DMS 273 (cell line): ENCODE results near the gene HOXC13.

Experiments
- DNase-seq: peaks from one replicate; lab custom pipeline; 2025; ENCODE audit not compliant: unreplicated experiment; lab: John Stamatoyannopoulos, UW

Gene HOXC13

GRCh38 chr12:53969588-53970259 lies 31.1 kb downstream of the HOXC13 start:
- DNase-seq, result no peak

DNA sequence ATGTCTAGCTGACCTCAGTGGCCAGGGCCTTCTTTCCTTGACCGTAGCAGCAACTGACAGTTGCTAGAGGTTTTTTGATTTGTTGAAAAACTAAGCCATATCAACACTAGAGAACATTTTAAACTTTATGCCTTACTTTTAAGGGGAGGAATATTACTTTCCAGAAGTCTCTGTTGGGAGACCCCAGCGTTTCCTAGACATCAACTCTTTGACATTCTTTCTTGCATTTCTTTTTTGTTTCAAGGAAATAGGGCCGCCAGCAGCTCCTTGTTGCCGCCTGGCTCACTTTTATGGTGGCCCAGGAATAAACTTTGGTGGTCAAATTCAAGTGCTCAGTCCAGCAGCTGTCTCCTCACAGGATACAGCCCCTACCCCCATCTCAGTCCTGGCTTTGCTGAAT lies 31.8 kb downstream of the HOXC13 start:
- no peak for DNase-seq

- no peak for DNase-seq
Measured at GRCh38 chr12:53971129-53971528, 32.5 kb downstream of the HOXC13 start.

- no peak for DNase-seq
Measured at GRCh38 chr12:53971686-53972085, 33.1 kb downstream of the HOXC13 start.

DNA sequence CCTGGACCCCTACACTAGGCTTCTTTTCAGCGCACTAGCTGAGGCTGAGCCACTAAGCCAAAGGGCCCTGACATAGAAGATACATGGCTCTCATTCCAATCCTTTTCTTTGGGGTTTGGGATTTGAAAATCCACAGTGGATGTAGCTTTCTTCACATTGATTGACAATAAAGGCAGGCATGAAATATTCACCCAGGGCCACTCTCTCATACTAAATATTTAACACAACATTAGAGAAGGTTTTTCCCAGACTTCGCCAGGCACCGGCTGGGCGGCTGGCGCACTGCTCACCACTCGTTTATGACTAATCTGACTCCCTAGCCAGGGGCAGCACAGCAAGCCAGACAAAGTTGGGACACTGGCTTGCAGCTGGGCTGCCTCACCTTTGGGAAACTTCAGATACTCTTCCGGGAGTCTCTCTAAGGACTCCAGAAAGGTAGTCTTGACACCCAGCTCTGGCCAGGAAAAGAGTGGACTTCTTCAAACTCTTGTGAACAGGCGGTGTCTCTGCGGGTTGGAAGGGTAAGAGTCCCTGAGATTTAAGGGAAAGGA lies 33.6 kb downstream of the HOXC13 start:
- DNase-seq, result no peak

DNA sequence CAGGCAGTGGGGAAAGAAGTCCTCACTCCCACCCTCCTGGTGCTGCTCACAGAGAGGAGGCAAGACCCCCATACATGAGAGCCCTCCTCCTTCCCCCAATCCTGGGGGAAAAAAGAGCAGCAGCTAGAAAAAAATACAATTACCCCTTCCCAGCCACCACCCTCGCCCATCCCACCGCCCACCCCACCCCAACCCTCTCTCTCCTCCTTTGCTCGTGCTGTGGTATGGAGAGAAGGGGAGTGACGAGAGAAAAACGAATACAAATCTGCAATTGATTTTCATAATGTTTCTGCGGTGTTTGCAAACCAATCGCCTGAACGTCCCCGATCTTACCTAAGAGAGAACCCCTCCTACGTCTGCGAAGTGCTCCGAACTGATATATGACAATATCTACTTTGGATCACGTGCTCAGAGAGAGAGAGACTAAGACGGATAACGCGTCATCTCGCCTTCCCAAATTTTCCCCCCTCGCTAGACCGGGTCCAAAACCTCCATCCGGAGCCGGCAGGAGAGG lies 34.1 kb downstream of the HOXC13 start, which contains the start of gene HOXC11:
Gene HOXC11, plus strand, starts transcription at position 405 of the 514 bp plus-strand sequence. CDS start 116 bp downstream, outside the sequence.
- no peak for DNase-seq

DNA sequence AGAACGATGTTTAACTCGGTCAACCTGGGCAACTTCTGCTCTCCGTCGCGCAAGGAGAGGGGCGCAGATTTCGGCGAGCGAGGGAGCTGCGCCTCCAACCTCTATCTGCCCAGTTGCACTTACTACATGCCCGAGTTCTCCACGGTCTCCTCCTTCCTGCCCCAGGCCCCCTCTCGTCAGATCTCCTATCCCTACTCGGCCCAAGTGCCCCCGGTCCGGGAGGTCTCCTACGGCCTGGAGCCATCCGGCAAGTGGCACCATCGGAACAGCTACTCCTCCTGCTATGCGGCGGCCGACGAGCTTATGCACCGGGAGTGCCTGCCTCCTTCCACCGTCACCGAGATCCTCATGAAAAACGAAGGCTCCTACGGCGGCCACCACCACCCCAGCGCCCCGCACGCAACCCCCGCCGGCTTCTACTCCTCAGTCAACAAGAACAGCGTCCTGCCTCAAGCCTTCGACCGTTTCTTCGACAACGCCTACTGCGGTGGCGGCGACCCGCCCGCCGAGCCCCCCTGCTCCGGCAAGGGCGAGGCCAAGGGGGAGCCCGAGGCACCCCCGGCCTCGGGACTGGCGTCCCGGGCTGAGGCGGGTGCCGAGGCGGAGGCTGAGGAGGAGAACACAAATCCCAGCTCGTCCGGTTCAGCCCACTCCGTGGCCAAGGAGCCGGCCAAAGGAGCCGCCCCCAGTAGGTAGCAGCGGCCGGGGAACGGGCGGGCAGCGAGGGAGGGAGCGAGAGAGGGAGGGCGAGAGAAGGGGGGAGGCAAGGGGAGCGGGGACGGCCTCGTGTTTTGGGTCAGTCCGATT lies 34.8 kb downstream of the HOXC13 start:
- DNase-seq, result peak; percentile 41

- peak; percentile 64 for DNase-seq
Measured at GRCh38 chr12:53974084-53975063, 35.7 kb downstream of the HOXC13 start, which contains the start of gene HOTAIR. HOTAIR (minus strand) TSS chr12:53974954.

GRCh38 chr12:53975064-53975471 lies 36.4 kb downstream of the HOXC13 start:
- no peak for DNase-seq

GRCh38 chr12:53975479-53976152 lies 37.0 kb downstream of the HOXC13 start:
- DNase-seq, result no peak

DNA sequence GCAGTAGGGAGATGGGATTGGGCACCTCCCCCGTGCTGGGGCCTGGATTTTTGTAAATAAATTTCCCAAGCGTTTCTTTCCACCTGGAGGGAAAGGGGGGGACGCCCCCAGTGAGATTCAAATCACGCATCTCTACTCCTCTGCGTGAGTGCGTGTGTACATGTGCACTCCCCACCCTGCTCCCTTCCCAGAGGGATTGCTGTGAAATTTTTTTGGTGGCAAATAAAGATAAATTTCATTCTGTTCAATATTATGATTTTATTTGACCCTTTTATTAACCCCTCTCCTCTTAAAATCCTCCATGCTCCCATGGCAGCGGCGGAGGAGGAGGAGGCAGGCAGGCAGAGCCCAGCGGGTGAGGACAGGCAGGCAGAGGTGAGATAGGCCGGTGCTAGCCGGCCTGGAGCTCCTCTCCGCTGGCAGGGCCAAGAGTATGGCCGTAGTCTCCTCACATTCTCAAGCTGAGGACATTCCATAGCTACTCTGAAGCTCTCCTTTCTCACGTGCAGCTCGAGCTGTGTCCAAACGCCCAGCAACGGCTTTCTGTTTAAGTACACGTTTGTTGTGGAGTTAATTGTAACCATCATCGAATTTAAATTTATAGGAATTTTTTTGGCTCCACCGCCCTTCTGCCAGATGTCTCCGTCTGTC lies 37.7 kb downstream of the HOXC13 start:
- peak; percentile 61 for DNase-seq

- DNase-seq, result no peak
Measured at GRCh38 chr12:53976823-53977595, 38.4 kb downstream of the HOXC13 start.

GRCh38 chr12:53977596-53978445 lies 39.2 kb downstream of the HOXC13 start:
- DNase-seq, result no peak

GRCh38 chr12:53978477-53979356 lies 40.1 kb downstream of the HOXC13 start:
- DNase-seq, result no peak

DNA sequence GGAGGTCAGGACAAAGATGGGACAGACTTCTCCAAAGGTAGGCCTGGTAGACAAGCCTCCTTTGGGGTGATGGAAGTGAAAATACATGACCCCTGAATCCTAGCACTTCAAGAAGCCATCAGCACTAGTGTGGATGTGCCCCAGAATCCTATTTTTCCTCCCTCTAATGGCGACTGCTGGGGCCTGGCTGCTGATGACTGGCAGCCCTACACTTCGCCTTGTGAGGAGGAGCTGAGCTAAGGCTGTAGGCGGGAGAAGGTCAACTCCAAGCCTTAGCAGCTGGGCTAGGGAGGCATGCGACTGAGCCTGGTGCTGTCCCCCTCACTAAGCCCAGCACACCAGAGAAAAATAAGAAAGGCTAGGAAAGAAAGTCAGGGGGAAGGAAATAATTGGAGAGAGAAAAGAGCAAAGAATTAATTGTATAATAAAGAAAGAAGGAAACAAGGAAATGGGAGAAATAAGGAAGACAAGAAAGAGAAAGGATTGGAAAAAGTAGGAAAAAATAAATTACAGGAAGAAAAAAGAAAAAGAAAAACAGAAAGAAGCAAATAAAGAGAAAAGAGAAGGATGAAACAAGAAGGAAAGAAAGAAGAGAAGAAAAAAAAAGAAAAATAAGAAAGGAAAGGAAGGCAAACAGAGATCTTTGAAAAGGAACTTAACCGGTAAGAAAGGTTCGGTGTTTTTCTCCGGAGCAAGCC lies 41.6 kb downstream of the HOXC13 start:
- no peak for DNase-seq

- DNase-seq, result no peak
Measured at GRCh38 chr12:53980802-53981496, 42.3 kb downstream of the HOXC13 start.
